Measurements from ENCODE around the gene TBX5. TPM values are rescaled to one million over a fixed set of nuclear protein-coding genes. Genes with fewer than 3 reads are reported as not detected.

TBX5 gene
- total and polyA plus RNA-seq, 2 experiments from 2014 or later = 0.21 TPM; not detected in 1

DNA sequence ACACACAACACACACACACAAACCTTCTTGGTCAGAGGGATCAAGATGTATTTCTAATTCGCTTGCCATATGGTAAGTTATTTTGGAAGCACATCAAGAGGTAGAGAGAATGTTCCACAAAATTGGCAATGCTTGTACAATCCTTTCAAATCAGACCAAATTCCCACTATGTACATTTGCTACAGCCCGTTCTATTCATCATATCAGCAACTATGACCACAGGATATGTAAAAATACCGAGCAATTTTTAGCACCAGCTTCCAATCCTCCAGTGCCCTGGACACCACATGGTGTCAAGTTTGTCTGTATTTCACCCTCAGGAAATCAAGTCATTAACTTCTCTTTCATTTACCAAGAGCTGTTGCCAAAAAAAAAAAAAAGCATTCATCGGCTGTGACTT, 21.2 kb downstream of the TBX5 start:
- Histone ChIP-seq H4K20me1 (replicated peaks; ENCODE audit: insufficient read depth) (no peaks in the 10 kb centered on the region), H2AFZ (0 out of 2 replicates have a peak overlapping the region, but pooled peaks have one; percentile 2), H3K4me2 (no peak overlapping the region), H3K27me3 (ENCODE audit: insufficient read depth) (peaks cover 1% of the 10 kb centered on the region; the same call in 1 of the 2 replicates), H3K36me3 (ENCODE audit: insufficient read depth) (no peaks in the 10 kb centered on the region), H3K4me1 (ENCODE audit: insufficient read depth) (peaks cover under 1% of the 10 kb centered on the region; the same call in 1 of the 2 replicates), H3K4me3 (no peak overlapping the region), H3K79me2 (replicated peaks; ENCODE audit: insufficient read depth) (no peaks in the 10 kb centered on the region), H3F3A (replicated peaks; ENCODE audit: low read depth) (no peaks in the 10 kb centered on the region), H3K27ac (ENCODE audit: low read depth) (no peak overlapping the region), H3K9me2 (ENCODE audit: insufficient read depth) (no peaks in the 10 kb centered on the region)
- Mint-ChIP-seq H3K27me3 (ENCODE audit: insufficient read depth, low read depth, poor library complexity) (peaks cover 4% of the 10 kb centered on the region), H3K27ac (no peak overlapping the region), H3K9me3 (no peaks in the 10 kb centered on the region), H3K4me1 (peaks cover 11% of the 10 kb centered on the region), H3K36me3 (ENCODE audit: low read depth) (no peaks in the 10 kb centered on the region), H3K4me3 (no peak overlapping the region)
- ATAC-seq (no peak), DNase-seq (ENCODE audit: low spot score) (no peak)
- TF ChIP-seq JUNB (IDR thresholded peaks at IDR 0.05; ENCODE audit: unreplicated experiment) (no peak), ZNF331 (CRISPR knock-in tag; IDR thresholded peaks at IDR 0.05; ENCODE audit: low read depth) (no peak), EZH2phosphoT487 (IDR thresholded peaks at IDR 0.05; ENCODE audit: unreplicated experiment) (no peak), ETS1 (IDR thresholded peaks at IDR 0.05) (no peak), STAT1 (IDR thresholded peaks at IDR 0.05; ENCODE audit: unreplicated experiment) (no peak), ZNF114 (CRISPR knock-in tag; IDR thresholded peaks at IDR 0.05) (no peak), REST (IDR thresholded peaks at IDR 0.05; ENCODE audit: unreplicated experiment) (no peak), ZNF462 (CRISPR knock-in tag; IDR thresholded peaks at IDR 0.05) (no peak), CREB1 (CRISPR knock-in tag; IDR thresholded peaks at IDR 0.05; ENCODE audit: low read depth) (no peak), NANOG (IDR thresholded peaks at IDR 0.05; ENCODE audit: borderline replicate concordance) (no peak), POLR2AphosphoS5 (IDR thresholded peaks at IDR 0.05; ENCODE audit: low read depth) (no peak), EZH2 (IDR thresholded peaks at IDR 0.05; ENCODE audit: low read depth, unreplicated experiment) (no peak)
- TF ChIP-seq, protein P1, sequence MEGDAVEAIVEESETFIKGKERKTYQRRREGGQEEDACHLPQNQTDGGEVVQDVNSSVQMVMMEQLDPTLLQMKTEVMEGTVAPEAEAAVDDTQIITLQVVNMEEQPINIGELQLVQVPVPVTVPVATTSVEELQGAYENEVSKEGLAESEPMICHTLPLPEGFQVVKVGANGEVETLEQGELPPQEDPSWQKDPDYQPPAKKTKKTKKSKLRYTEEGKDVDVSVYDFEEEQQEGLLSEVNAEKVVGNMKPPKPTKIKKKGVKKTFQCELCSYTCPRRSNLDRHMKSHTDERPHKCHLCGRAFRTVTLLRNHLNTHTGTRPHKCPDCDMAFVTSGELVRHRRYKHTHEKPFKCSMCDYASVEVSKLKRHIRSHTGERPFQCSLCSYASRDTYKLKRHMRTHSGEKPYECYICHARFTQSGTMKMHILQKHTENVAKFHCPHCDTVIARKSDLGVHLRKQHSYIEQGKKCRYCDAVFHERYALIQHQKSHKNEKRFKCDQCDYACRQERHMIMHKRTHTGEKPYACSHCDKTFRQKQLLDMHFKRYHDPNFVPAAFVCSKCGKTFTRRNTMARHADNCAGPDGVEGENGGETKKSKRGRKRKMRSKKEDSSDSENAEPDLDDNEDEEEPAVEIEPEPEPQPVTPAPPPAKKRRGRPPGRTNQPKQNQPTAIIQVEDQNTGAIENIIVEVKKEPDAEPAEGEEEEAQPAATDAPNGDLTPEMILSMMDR (conservative IDR thresholded peaks at IDR 0.05; ENCODE audit: low read depth in 2 of 2) = no peak
